Urothelium cell line (cell line): ENCODE results near the gene KLHL36.
"Not testable (repeated sequence)": the region's sequence is repeated elsewhere in the genome, so short reads cannot be mapped to it uniquely, and the experiment has no call there.

ENCODE experiments used
- DNase-seq: peaks from one replicate; pipeline ENCODE4 v3.0.0; 2011; ENCODE audit warnings: low spot score, mixed read lengths
- FAIRE-seq: peaks from 2 replicates; lab custom pipeline; 2011; peaks lifted over from hg19 to GRCh38; lab: Jason Lieb, UNC

The KLHL36 gene

DNA sequence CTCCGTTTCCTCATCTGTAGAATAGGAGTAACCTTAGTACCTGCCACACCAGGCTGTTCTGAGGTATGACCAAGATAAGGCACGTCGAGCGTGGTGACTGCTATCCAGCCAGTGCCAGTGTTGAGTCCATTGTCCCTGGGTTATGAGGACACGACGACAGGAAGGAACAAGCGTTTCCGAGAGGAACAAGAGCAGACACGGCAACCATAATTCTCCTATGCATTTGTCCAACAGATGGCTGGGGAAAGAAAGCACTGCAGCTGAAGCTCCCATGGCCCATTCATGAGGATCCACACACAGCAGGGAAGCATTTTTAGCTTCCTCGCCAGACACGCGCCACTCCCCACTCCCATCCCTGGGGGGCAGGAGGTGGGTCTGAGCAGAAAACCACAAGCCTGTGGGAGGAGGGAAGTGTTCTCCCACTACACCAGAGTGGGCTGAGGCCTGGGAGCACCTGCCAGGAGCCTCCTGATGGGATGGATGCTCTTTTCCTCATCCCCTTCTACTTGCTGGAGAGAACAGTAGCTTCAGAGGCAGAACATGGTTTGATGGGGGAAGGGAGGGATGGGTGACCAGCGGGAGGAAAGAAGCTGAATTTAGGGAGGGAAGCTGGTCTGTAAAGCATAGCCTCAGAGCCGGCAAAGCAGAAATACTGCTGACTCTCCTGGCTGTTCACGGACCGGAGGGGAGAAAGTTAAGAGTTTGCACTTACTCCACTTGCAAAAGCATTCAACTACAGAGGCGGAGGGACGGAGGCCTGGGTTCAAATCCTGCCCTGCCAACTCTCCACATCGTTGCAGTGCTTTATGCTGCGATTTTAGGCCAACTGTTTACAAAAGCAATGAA lies 33.1 kb upstream of the KLHL36 start:
- no peak for DNase-seq
- FAIRE-seq, result no peak

DNA sequence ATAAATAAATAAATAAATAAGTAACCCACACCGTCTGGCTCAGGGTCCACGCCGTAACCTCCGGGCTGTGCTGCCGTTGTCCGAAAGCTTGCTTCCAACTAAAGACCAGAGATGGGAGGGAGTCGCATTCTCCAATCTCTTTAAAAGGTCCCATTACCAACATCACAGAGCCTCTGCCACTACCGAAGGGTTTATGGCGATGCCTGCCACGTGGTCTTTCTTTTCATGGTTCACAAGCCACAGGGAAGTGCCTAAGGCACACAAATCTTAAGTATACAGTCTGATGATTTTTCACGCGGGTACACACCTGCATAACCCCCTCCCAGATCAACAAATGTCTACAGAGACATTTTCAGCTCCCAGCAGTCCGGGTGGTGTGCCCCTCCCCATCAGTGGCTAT lies 31.8 kb upstream of the KLHL36 start:
- DNase-seq, result no peak
- no peak for FAIRE-seq

DNA sequence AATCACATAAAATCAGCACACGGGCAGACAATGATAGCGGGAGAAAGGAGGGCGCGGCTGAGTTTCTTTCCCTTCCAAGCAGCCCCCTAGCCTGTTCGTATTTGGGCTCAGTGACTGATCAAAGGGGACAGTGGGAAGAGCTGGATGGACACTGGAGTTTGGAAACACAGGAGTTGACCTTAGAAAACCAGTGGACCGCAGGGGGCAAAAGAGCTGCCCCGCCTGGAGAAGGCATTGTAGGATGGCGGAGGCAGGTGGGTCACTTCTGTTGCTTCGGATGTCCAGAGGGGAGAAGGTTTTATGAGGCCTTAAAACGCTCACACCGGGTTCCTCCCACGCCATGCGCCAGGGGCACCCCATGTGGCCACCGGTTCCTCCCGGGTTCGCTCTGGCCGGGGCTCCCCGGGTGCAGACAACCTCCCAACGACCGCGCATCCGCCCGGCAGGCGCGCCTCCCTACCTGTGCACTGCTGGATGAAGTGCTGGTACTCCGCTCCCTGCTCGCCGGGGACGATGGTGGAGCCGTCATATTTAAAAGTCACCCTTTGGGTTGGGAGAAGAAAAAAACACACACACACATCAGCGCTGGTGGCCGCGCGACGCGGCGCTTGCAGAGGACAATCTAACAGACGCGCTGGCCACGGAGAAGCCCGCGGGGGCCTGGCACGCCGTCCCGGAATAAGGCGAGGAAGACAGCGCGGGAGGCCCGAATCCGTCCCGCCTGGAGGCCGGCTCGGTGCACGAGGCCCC lies 31.1 kb upstream of the KLHL36 start:
- DNase-seq (peak; percentile 45), FAIRE-seq (no peak)

DNA sequence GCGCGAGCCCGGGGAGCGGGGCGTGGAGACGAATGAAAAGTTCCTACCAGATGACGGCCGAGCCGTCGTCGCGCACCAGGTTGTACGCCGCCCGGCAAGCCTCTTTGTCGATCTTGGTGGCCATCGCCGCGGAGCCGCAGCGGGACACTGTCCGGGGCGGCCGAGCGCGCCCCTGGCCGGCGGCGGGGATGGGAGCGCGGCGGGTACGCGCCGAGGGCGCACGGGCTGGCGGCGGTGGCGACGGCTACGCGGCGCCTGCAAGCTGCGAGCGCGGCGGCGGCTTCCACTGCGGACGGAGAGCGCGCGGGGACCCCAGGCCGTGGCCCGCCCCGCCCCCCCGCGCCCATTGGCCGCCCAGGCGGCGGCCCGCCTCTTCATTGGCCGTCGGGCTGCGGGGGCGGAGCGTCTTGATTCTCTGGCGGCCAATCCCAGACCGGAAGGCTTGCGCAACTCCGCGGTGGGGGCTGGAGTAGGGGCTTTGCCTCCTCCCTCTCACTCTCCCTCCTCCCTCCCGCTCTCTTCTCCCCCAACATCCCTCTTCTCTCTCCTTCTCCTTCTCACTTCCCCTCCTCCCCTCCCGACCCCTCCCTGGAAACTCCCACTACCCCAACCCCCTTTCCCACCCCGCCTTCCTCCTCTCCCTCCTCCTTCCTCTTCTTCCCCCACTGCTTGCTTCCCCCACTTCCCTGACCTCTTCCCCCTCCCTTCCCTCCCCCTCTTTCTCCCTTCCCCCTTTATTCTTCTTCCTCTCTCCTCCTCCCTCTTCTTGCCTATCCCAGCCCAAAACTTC lies 30.3 kb upstream of the KLHL36 start, which contains the start of gene COTL1:
COTL1 (minus strand) TSS at position 288 of the 790 bp plus-strand sequence; CDS start at position 124, 164 bp downstream.
- DNase-seq (peak; percentile 96), FAIRE-seq (no peak)

GRCh38 chr16:84618581-84619460 lies 29.5 kb upstream of the KLHL36 start:
- FAIRE-seq (no peak), DNase-seq (peak; percentile 88)

DNA sequence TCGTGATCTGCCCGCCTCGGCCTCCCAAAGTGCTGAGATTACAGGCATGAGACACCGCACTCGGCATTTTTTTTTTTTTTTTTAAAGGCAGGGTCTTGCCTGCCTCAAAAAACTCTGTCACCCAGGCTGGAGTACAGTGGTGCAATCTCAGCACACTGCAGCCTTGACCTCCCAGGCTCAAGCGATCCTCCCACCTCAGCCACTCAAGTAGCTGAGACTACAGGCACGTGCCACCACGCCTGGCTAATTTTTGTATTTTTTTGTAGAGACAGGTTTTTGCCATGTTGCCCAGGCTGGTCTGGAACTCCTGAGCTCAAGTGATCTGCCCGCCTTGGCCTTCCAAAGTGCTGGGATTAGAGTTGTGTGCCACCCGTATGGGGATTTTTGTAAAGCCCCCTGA lies 27.4 kb upstream of the KLHL36 start:
- DNase-seq, FAIRE-seq: not testable (repeated sequence)

DNA sequence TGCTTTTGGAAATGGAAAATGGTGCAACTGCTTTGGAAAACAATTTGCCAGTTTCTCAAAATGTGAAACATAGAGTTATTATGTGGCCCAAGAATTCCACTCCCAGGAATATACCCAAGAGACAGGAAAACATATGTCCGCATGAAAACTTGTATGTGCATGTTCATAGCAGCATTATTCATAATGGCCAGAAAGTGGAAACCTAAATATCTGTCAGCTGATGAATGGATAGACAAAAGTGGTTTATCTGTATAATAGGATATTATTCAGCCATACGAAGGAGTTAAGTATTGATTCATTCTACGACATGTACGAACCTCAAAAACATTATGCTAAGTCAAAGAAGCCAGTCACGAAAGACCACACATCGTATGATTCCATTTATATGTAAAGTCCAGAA lies 22.8 kb upstream of the KLHL36 start:
- DNase-seq, result no peak
- FAIRE-seq, result no peak

DNA sequence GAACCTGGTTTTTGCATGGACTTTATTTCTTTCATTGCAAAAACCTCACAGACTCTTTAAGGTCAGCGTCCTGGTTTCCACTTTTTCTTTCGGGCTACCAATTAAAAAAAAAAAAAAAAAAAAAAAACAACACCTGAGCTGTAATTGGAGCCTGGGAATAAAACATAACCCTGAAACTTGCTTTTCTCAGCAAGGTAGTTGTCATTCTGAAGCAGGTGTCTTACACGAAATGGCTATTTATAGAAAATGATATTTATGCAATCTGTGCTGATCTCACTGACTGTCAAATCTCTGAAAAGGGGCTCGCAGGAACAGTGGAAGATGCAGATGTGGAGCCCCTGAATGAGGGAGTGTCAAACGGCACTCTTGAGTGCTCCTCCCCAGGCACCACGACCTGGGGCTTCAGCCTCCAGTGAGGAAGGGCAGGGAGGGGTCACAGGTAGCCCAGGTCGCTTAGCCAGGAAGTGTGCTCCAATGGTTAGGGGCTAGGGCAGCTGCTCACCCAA lies 20.0 kb upstream of the KLHL36 start:
- no peak for DNase-seq
- FAIRE-seq, result no peak

DNA sequence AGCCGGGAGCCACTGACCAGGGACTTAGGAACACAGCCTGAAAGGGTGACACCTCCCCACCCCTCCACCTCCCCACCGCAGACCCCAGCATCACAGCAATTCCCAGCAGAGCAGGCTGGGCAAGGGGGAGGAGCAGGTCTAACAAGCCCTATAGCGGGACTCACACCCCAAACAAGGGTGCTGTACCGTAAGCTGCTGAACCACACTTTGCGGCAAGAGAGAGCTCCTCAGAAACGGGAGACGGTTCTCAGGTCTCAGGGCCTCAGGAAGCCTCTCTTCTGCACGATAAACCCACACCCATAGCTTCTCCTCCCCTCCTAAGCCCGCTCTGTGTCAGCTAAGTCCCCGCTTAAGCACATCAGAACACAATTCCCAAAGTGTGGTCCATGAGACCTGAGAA lies 18.7 kb upstream of the KLHL36 start:
- FAIRE-seq (no peak), DNase-seq (no peak)

GRCh38 chr16:84630009-84630408 lies 18.3 kb upstream of the KLHL36 start:
- FAIRE-seq, result no peak
- no peak for DNase-seq

DNA sequence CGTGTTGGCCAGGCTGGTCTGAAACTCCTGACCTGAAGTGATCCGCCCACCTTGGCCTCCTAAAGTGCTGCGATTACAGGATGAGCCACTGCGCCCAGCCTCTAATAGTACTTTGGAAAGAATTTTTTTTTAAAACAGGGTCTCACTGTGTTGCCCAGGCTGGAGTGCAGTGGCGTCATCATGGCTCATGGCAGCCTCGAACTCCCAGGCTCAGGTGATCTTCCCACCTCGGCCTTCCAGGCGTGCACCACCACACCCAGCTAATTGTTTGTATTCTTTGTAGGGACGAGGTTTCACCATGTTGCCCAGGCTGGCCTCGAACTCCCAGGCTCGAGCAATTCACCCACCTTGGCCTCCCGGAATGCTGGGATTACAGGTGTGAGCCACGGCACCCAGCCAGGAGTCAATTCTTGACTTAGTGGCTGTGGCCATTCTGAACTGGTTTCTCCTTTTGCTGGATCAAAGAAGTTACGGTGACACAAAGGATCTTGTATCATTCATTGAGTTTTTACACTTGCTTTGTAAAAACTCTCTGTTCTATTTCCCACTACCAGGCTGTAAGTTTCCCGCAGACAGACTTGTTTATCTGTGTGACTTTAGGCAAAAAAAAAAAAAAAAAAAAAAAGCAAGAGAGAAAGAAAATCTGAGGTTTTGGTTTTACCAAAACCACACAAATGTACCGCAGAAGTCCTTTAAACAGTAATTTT lies 17.7 kb upstream of the KLHL36 start:
- FAIRE-seq (no peak), DNase-seq (no peak)

DNA sequence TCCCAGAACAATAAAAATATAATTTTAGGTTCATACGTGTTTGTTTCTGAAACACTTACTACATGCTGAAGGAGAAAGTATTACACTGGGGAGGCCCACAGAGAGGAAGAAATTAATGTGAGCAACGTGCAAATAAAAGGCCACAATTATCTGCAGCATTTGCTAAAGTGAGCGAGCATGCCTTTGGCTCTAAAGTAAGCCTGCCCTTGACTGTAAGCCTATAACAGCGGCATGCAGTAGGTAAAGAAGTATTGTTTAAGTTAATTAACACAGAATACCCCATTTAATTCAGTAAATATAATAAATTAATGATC lies 17.2 kb upstream of the KLHL36 start:
- FAIRE-seq, result no peak
- DNase-seq, result no peak

- no peak for DNase-seq
- FAIRE-seq, result no peak
Observed at GRCh38 chr16:84631886-84632285, 16.4 kb upstream of the KLHL36 start.

DNA sequence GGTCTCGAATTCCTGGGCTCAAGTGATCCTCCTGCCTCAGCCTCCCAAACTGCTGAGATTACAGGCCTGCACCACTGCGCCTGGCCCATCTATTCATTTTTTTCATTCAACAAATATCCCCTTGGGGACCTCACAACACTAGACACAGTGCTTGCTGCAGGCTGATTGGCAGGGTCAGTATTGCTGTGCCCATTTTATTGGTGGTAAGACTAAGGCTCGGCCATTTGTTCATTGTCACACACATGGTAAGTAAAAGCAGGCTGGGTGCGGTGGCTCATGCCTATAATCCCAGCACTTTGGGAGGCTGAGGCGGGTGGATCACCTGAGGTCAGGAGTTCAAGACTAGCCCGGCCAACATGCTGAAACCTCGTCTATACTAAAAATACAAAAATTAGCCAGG lies 15.4 kb upstream of the KLHL36 start:
- not testable (repeated sequence) for FAIRE-seq, DNase-seq

- FAIRE-seq (no peak), DNase-seq (no peak)
Observed at GRCh38 chr16:84633622-84634021, 14.7 kb upstream of the KLHL36 start.

DNA sequence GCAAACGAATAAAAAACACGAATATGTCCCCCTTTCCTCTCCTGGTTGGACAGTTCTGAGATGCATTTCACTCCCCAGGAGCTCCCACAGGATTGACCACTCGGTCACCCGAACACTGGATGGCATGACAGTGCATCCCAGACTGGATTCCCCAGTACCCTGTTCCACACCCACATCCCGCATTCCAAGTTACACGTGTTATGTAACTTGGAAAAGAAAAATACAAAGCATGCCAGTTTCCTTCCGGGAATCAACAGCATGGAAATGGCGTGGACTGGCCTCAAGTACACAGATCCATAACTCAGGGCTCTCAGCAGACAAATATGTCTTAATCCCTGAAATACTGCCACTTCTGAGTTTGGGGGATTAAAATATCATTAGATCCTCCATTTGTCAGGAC lies 12.6 kb upstream of the KLHL36 start:
- no peak for FAIRE-seq
- no peak for DNase-seq

DNA sequence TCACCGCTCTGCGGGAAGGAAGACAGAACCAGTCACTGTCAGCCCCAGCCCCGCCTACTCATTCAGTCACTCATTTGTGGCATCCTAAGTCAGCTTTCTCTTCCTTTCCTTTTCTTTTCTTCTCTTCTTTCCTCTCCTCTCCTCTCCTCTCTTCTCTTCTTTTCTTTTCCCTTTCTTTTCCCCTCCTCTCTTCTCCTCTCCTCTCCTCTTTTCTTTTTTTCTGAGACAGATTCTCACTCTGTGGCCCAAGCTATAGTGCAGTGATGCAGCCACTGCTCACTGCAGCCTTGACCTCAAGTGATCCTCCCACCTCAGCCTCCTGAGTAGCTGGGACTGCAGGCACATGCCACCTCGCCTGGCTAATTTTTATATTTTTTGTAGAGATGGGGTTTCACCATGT lies 10.6 kb upstream of the KLHL36 start:
- FAIRE-seq, result no peak
- DNase-seq, result no peak

DNA sequence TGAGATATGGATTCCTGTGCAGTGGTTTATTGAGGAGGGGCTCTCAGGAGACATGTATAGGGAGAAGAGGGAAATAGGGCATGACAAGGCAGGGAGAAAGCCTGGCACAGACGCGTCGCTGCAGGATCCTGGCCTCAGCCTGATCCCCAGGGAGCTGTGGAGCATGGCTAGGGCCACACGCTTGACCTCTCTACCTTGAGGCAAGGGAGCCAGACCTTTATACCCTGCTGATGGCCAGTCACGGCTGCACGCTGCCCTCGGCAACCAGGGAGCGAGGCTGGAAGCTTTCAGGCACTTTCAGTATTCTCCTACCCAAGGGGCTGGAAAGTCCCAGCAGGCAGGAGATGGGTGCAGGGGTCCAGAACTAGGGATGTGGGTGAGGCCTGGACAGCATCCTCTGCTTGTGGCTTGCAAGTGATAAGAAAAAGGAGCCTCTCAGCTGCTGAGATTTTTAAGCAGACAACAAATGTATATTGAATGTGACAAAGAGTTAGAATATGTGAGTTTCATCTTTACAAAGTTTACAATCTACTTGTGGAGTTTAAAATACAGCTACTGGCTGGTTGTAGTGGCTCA lies 10.0 kb upstream of the KLHL36 start:
- DNase-seq (no peak), FAIRE-seq (no peak)

DNA sequence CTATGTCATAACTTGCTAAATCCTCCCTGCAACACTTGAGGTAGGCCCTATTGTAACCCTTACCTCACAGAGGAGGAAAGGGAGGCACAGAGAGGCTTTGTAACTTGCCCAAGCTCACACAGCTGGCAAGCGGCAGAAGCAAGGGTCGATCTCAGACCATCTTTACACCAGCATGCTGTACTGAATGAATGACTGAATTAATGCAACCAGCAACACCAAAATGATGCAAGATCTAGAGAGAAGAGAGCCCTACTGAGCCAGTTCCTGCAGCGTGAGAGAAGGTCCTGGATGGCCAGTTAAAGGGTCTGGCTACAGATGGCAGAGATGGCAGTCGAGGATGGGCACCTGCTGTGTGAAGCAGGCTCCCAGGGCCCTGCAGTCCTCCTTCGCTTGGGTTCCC lies 8.2 kb upstream of the KLHL36 start:
- FAIRE-seq, result no peak
- DNase-seq, result no peak
